CD14-positive monocyte (primary cell): ENCODE data around the gene PMP22. TPM values are rescaled to one million over a fixed set of nuclear protein-coding genes. Genes with fewer than 3 reads are reported as not detected.

Experiments
- DNase-seq, 3 donors: peaks; one replicate each; pipeline ENCODE4 v3.0.0-alpha.2; 2011 to 2022
- H2AFZ ChIP-seq: 2 replicates; pipeline ENCODE4 v1.6.0; 2012; ENCODE audit warnings: mild to moderate bottlenecking, low read depth, low read length, inconsistent platforms; ENCODE audit not compliant: insufficient read depth, poor library complexity, severe bottlenecking
- H3K27ac ChIP-seq, 2 donors: 1 replicate in 1 of 2; 2 replicates in 1 of 2; pipeline ENCODE4 v1.5.1; 2012 to 2013; ENCODE audit warnings: low read length in 2 of 2, control low read depth in 1 of 2, inconsistent platforms in 1 of 2, low read depth in 1 of 2, mild to moderate bottlenecking in 1 of 2
- H3K27me3 ChIP-seq, 2 donors: one replicate each; pipeline versions ENCODE4 v1.6.0 to v1.6.1; 2011 to 2013; ENCODE audit warnings: low read length in 2 of 2; ENCODE audit not compliant: control insufficient read depth in 2 of 2, insufficient read depth in 2 of 2
- H3K36me3 ChIP-seq, 2 donors: replicated peaks in 1 of 2; 1 replicate in 1 of 2; 2 replicates in 1 of 2; pipeline versions ENCODE4 v1.5.1 to v1.6.1; 2012 to 2013; ENCODE audit warnings: low read length in 2 of 2, control low read depth in 1 of 2, inconsistent platforms in 1 of 2, mild to moderate bottlenecking in 1 of 2; ENCODE audit not compliant: insufficient read depth in 2 of 2, control insufficient read depth in 1 of 2
- H3K4me1 ChIP-seq, 2 donors: 1 replicate in 1 of 2; 2 replicates in 1 of 2; pipeline versions ENCODE4 v1.5.1 to v1.6.1; 2012 to 2013; ENCODE audit warnings: low read length in 2 of 2, control low read depth in 1 of 2, inconsistent platforms in 1 of 2, mild to moderate bottlenecking in 1 of 2, moderate library complexity in 1 of 2; ENCODE audit not compliant: insufficient read depth in 2 of 2, control insufficient read depth in 1 of 2
- H3K4me2 ChIP-seq: replicated peaks from 2 replicates; pipeline ENCODE3; 2012; ENCODE audit warnings: low read length, moderate library complexity, mild to moderate bottlenecking; ENCODE audit not compliant: poor library complexity, severe bottlenecking; ENCODE audit errors: extremely low read depth
- H3K4me3 ChIP-seq, 3 experiments: fragments of 200-600 bp in 1 of 3; sonication (generic) in 1 of 3; replicated peaks in 1 of 3; 1 replicate in 2 of 3; 2 replicates in 1 of 3; pipeline ENCODE4 v1.5.1; 2011 to 2013; ENCODE audit warnings: low read length in 3 of 3, mild to moderate bottlenecking in 3 of 3, control low read depth in 2 of 3, low read depth in 2 of 3, inconsistent platforms in 1 of 3, moderate library complexity in 1 of 3
- H3K79me2 ChIP-seq: 2 replicates; pipeline ENCODE4 v1.6.0; 2012; ENCODE audit warnings: mild to moderate bottlenecking, control low read depth, inconsistent platforms, low read length, moderate library complexity; ENCODE audit not compliant: insufficient read depth
- H3K9ac ChIP-seq: 2 replicates; pipeline ENCODE4 v1.6.0; 2017; ENCODE audit warnings: low read length, mild to moderate bottlenecking; ENCODE audit not compliant: insufficient read depth, poor library complexity, severe bottlenecking
- H3K9me3 ChIP-seq, 2 donors: replicated peaks in 1 of 2; 1 replicate in 1 of 2; 2 replicates in 1 of 2; pipeline versions ENCODE4 v1.5.1 to v1.6.1; 2012 to 2013; ENCODE audit warnings: low read length in 2 of 2, control low read depth in 1 of 2; ENCODE audit not compliant: control insufficient read depth in 1 of 2, insufficient read depth in 1 of 2
- H4K20me1 ChIP-seq: 2 replicates; pipeline ENCODE4 v1.6.0; 2012; ENCODE audit warnings: mild to moderate bottlenecking, low read length, control low read depth, moderate library complexity; ENCODE audit not compliant: insufficient read depth
- H3K27ac Mint-ChIP-seq, 7 donors: one replicate each; pipeline ENCODE4 v1.8.0; 2020; ENCODE audit warnings: mild to moderate bottlenecking in 7 of 7, mixed read lengths in 7 of 7, moderate library complexity in 6 of 7, inconsistent platforms in 2 of 7
- H3K27me3 Mint-ChIP-seq, 3 donors: one replicate each; pipeline ENCODE4 v1.8.0; 2021 to 2022; ENCODE audit warnings: low read depth in 3 of 3, mild to moderate bottlenecking in 3 of 3, mixed read lengths in 3 of 3, moderate library complexity in 3 of 3, inconsistent platforms in 1 of 3
- H3K36me3 Mint-ChIP-seq, 2 donors: one replicate each; pipeline ENCODE4 v1.8.0; 2020; ENCODE audit warnings: mixed read lengths in 2 of 2, inconsistent platforms in 1 of 2, mild to moderate bottlenecking in 1 of 2
- H3K4me1 Mint-ChIP-seq: one replicate; pipeline ENCODE4 v1.8.0; 2020; ENCODE audit warnings: mild to moderate bottlenecking, mixed read lengths
- H3K4me3 Mint-ChIP-seq, 2 donors: one replicate each; pipeline ENCODE4 v1.8.0; 2020; ENCODE audit warnings: mild to moderate bottlenecking in 2 of 2, mixed read lengths in 2 of 2, moderate library complexity in 1 of 2
- H3K9me3 Mint-ChIP-seq, 7 donors: one replicate each; pipeline ENCODE4 v1.8.0; 2020 to 2022; ENCODE audit warnings: mixed read lengths in 7 of 7, mild to moderate bottlenecking in 6 of 7, moderate library complexity in 6 of 7, inconsistent platforms in 2 of 7
- WGBS: methylation state at CpG from one replicate; pipeline ENCODE4 v1.1.5; 2013; ENCODE audit warnings: missing lambda C conversion rate; ENCODE audit not compliant: insufficient coverage; 5-methylcytosine and 5-hydroxymethylcytosine counted together
- intact Hi-C, 2 donors: fragments of 100-400 bp; cut with micrococcal nuclease; formaldehyde crosslinking; loops; one replicate each; pipeline versions ENCODE4 v1.15.0 to v1.15.1; 2023
- polyA plus RNA-seq, 3 donors: library from polyadenylated mRNA; depleted of rRNA in 1 of 3; unstranded in 2 of 3; stranded (reverse) in 1 of 3; fragments of 300-500 nt in 2 of 3; fragments of >200 nt in 1 of 3; fragmentation: Illumina TruSeq in 2 of 3; gene quantifications; 1 replicate in 2 of 3; 2 replicates in 1 of 3; pipeline ENCODE4 v1.2.3, GENCODE V29; 2012 to 2021
- TF ChIP-seq, protein P1 (sequence below): fragments of 200-600 bp; IDR thresholded peaks from one replicate; pipeline ENCODE4 v1.8.0; 2022; ENCODE audit warnings: antibody characterized with exemption, mild to moderate bottlenecking

The PMP22 gene
- polyA plus RNA-seq, 3 donors = 1.2 to 3.9 (median 1.3) TPM

DNA sequence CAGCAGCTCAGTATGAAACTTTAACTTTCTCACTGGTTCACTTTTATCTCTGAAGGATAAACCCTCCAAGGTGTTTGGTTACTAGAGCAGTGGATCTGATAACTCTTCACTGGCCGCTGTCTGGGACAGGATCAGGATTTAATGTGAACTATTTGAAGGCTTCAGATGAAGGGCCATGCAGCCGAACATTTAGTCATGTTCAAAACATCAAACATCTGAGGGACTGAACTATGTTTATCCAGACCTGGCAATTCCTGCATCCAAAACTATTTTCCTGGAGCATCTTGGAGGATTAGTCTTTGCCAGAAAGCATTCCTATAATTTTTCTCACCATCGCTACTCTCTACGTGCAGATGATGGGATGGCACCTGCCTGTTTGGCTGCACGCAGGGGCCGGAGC is 20.3 kb upstream of the PMP22 start:
- Mint-ChIP-seq H3K9me3 (peaks cover 0 to 13% (median 3%) of the 10 kb centered on the region in 7 donors), H3K4me3 (no peak overlapping the region), H3K4me1 (no peaks in the 10 kb centered on the region), H3K27me3 (peaks cover 4 to 24% (median 4%) of the 10 kb centered on the region in 3 donors), H3K36me3 (no peaks in the 10 kb centered on the region), H3K27ac (no peak overlapping the region)
- H3K4me3 ChIP-seq = no peak overlapping the region
- H3K9ac ChIP-seq = no peak overlapping the region
- H3K27ac ChIP-seq = no peak overlapping the region
- no peak for DNase-seq
- 97% methylated on average over 4 of the region's 6 CpGs for WGBS
- intact Hi-C loops = no loop called here
- no peaks in the 10 kb centered on the region for H3K4me1 ChIP-seq
- H2AFZ ChIP-seq = no peak overlapping the region
- H4K20me1 ChIP-seq = no peaks in the 10 kb centered on the region
- no peaks in the 10 kb centered on the region for H3K9me3 ChIP-seq
- H3K79me2 ChIP-seq = no peaks in the 10 kb centered on the region
- H3K36me3 ChIP-seq = no peaks in the 10 kb centered on the region
- no peak overlapping the region for H3K4me2 ChIP-seq
- TF ChIP-seq, protein P1, sequence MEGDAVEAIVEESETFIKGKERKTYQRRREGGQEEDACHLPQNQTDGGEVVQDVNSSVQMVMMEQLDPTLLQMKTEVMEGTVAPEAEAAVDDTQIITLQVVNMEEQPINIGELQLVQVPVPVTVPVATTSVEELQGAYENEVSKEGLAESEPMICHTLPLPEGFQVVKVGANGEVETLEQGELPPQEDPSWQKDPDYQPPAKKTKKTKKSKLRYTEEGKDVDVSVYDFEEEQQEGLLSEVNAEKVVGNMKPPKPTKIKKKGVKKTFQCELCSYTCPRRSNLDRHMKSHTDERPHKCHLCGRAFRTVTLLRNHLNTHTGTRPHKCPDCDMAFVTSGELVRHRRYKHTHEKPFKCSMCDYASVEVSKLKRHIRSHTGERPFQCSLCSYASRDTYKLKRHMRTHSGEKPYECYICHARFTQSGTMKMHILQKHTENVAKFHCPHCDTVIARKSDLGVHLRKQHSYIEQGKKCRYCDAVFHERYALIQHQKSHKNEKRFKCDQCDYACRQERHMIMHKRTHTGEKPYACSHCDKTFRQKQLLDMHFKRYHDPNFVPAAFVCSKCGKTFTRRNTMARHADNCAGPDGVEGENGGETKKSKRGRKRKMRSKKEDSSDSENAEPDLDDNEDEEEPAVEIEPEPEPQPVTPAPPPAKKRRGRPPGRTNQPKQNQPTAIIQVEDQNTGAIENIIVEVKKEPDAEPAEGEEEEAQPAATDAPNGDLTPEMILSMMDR = no peak
- H3K27me3 ChIP-seq = peaks cover 0 to 5% of the 10 kb centered on the region in 2 donors

DNA sequence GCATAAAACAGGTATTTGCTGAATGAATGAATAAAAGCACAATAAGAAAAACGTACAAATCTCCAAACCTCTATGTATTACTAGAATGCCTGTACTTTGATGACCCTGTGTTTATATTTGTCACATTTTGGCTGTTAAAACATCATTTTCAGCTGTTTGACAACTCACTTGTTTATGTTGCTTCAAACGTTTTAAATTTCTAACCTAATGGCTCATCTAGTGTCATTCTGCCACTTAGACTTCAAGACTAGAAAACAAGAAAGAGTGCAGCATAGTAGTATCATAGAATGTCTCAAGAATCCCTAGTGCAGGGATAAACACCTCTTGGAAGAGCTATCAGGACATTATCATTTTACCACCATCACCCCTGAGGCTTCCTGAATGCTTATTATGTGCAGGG is 19.4 kb upstream of the PMP22 start:
- H3K4me3 ChIP-seq = no peak overlapping the region
- WGBS = no CpG with 5 or more reads among the region's 2 CpGs
- peaks cover 0 to 14% (median 3%) of the 10 kb centered on the region in 7 donors for H3K9me3 Mint-ChIP-seq
- no peak overlapping the region for H3K27ac Mint-ChIP-seq
- no peak overlapping the region for H3K9ac ChIP-seq
- H3K9me3 ChIP-seq = no peaks in the 10 kb centered on the region
- peaks cover 4 to 25% (median 5%) of the 10 kb centered on the region in 3 donors for H3K27me3 Mint-ChIP-seq
- TF ChIP-seq, protein P1 = no peak
- no peaks in the 10 kb centered on the region for H3K79me2 ChIP-seq
- no peaks in the 10 kb centered on the region for H4K20me1 ChIP-seq
- H3K4me2 ChIP-seq = no peak overlapping the region
- no peaks in the 10 kb centered on the region for H3K36me3 ChIP-seq
- intact Hi-C loops = no loop called here
- DNase-seq = no peak
- no peaks in the 10 kb centered on the region for H3K4me1 Mint-ChIP-seq
- peaks cover under 1 to 5% of the 10 kb centered on the region in 2 donors for H3K27me3 ChIP-seq
- no peaks in the 10 kb centered on the region for H3K36me3 Mint-ChIP-seq
- no peak overlapping the region for H3K4me3 Mint-ChIP-seq
- no peaks in the 10 kb centered on the region for H3K4me1 ChIP-seq
- H3K27ac ChIP-seq = no peak overlapping the region
- H2AFZ ChIP-seq = no peak overlapping the region
